Endothelial cell of umbilical vein (primary cell): Measurements from ENCODE around the gene NMT2.

Source experiments
- EZH2 ChIP-seq: IDR thresholded peaks from 2 replicates; pipeline ENCODE4 v1.6.1; 2012; ENCODE audit warnings: borderline replicate concordance, low read depth, mild to moderate bottlenecking, moderate library complexity, low read length, inconsistent platforms; ENCODE audit not compliant: severe bottlenecking
- FOS ChIP-seq: IDR thresholded peaks from 2 replicates; pipeline ENCODE4 v1.6.1; 2011; ENCODE audit warnings: mild to moderate bottlenecking, low read length, moderate library complexity, borderline replicate concordance; ENCODE audit not compliant: insufficient read depth
- GATA2 ChIP-seq: IDR thresholded peaks from 2 replicates; pipeline ENCODE4 v1.7.0; 2011; ENCODE audit warnings: low read depth, mild to moderate bottlenecking, moderate library complexity, mixed read lengths, low read length; ENCODE audit not compliant: insufficient read length, insufficient read depth
- JUN ChIP-seq: IDR thresholded peaks from 2 replicates; pipeline ENCODE4 v1.6.1; 2011; ENCODE audit warnings: borderline replicate concordance, low read depth; ENCODE audit not compliant: insufficient read length, insufficient read depth
- POLR2A ChIP-seq: IDR thresholded peaks from 2 replicates; pipeline ENCODE4 v1.6.1; 2012; ENCODE audit warnings: low read depth, mild to moderate bottlenecking, control low read depth, low read length
- POLR2AphosphoS5 ChIP-seq: IDR thresholded peaks from 2 replicates; pipeline ENCODE4 v1.6.1; 2012; ENCODE audit warnings: low read depth, mild to moderate bottlenecking, control low read depth, low read length, moderate library complexity; ENCODE audit not compliant: insufficient read depth
- TF ChIP-seq, protein P1 (sequence below), 2 donors: IDR thresholded peaks; 1 replicate in 1 of 2; 2 replicates in 1 of 2; pipeline ENCODE4 v1.5.1; 2011; ENCODE audit warnings: low read length in 2 of 2, mild to moderate bottlenecking in 2 of 2, moderate library complexity in 2 of 2, control low read depth in 1 of 2, inconsistent platforms in 1 of 2, low read depth in 1 of 2; ENCODE audit not compliant: insufficient read depth in 1 of 2; ENCODE audit errors: extremely low read depth in 1 of 2
- TF ChIP-seq, protein P2 (sequence below): IDR thresholded peaks from 2 replicates; pipeline ENCODE4 v1.6.1; 2011; ENCODE audit not compliant: insufficient read depth, insufficient read length

DNA sequence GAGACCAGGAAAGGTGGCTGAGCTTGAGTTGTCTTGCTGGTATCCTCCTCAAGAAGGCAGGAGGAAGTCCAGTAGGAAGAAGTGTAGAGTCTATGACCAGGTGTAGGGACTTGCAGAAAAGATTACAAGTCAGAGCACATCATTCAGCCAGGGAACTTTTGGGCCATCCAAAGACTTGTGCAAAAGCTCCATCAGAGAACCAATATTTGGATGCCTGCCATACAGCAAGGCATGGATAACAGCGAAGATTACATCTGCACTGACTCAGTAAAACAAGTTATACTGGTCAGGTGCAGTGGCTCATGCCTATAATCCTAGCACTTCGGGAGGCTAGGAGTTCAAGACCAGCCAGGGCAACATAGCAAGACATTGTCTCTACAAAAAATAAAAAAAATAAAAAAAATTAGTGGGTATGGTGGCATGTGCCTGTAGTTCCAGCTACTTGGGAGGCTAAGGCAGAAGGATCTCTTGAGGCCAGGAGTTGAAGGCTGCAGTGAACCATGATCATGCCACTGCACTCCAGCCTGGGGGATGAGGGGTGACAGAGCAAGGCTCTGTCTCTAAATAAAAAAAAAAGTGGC is 13.2 kb upstream of the NMT2 start:
- TF ChIP-seq, protein P1, sequence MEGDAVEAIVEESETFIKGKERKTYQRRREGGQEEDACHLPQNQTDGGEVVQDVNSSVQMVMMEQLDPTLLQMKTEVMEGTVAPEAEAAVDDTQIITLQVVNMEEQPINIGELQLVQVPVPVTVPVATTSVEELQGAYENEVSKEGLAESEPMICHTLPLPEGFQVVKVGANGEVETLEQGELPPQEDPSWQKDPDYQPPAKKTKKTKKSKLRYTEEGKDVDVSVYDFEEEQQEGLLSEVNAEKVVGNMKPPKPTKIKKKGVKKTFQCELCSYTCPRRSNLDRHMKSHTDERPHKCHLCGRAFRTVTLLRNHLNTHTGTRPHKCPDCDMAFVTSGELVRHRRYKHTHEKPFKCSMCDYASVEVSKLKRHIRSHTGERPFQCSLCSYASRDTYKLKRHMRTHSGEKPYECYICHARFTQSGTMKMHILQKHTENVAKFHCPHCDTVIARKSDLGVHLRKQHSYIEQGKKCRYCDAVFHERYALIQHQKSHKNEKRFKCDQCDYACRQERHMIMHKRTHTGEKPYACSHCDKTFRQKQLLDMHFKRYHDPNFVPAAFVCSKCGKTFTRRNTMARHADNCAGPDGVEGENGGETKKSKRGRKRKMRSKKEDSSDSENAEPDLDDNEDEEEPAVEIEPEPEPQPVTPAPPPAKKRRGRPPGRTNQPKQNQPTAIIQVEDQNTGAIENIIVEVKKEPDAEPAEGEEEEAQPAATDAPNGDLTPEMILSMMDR (IDR thresholded peaks at IDR 0.05; ENCODE audit: extremely low read depth in 1 of 2, insufficient read depth in 1 of 2, low read depth in 1 of 2, low read length in 2 of 2): no peak
- TF ChIP-seq POLR2A (no peak), EZH2 (no peak), POLR2AphosphoS5 (no peak), FOS (no peak), GATA2 (no peak), JUN (no peak)
- TF ChIP-seq, protein P2, sequence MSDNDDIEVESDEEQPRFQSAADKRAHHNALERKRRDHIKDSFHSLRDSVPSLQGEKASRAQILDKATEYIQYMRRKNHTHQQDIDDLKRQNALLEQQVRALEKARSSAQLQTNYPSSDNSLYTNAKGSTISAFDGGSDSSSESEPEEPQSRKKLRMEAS: no peak
